HG03097 (cell line): ENCODE results near the gene ZNF689.

Source experiments
- ATAC-seq: cut with Tn5 transposase; IDR thresholded peaks from one replicate; pipeline ENCODE4 v1.9.1; 2021; ENCODE audit not compliant: unreplicated experiment, low FRiP score

ZNF689 gene

GRCh38 chr16:30609926-30610839 is at the start of gene ZNF689:
Gene ZNF689 (minus strand): TSS chr16:30610389. CDS start chr16:30610041, 348 bp downstream.
- ATAC-seq = peak; percentile 72

GRCh38 chr16:30658731-30659506 is 48.7 kb upstream of the ZNF689 start:
- ATAC-seq = peak; percentile 29

DNA sequence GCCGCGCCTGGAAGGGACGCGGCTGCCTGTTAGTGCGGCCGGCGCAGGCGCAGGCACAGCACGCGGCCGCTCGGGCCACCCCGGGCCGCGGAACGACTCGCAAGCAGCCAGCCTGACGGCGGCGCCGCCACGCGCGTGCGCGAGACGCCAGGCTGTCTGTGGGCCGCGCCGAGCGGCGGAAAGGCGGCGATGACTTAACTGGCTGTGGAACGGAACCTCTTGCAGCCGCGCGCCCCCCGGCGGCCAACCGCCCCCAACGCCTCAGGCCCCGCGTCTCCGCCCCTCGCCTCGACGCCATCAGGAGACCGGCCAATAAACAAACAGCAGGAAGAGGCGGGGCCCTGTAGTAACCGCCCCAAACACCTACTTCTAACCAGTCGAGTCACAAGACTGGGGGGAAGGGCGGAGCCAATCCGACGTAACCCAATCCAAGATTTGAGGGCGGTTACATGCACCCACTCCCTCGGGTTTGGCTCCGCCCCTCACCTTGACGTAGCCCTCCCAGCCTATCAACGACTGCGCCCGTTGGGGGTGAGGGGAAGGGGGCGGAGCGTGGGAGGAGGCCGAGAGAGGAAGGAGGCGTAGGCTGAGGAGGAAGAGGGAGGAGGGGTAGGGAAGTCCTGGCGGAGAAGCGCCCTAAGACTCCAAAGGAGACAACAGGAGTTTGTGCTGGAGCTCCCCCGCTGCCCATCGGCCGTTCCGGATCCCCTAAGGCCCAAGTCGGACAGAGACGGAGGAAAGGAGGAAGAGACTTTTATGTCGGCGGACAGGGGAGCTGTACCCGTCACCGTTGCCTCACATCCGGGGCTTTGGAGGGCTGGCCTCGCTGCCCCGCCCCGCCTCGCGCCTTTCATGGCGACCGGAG is 47.9 kb upstream of the ZNF689 start, which contains the start of gene FBRS:
Gene FBRS, plus strand, starts transcription at position 566 of the 865 bp plus-strand sequence. CDS start 1,088 bp downstream, outside the sequence.
- peak; percentile 58 for ATAC-seq

- ATAC-seq = no peak
Observed at GRCh38 chr16:30656974-30657865, 47.0 kb upstream of the ZNF689 start.

GRCh38 chr16:30656388-30656787 is 46.2 kb upstream of the ZNF689 start:
- no peak for ATAC-seq

DNA sequence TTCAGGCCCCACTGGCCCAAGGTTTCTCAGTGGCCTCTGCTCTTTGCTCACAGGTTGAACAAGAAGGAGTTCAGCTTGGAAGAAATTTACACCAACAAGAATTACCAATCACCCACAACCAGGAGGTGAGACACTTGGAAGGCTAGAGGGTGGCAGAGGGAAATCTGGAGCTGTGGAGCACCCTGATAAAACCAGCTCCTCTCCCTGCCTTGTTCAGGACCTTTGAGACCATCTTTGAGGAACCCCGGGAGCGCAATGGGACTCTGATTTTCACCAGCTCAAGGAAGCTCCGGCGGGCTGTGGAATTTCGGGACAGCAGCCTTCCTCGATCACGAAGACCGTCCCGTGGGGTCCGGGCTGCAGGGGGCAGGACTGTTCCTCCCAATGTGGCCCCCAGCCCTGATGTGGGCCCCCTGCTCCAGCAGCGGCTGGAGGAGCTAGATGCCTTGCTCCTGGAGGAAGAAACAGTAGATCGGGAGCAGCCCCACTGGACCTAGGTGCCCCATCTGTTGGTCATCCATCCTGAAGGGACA is 45.7 kb upstream of the ZNF689 start:
- ATAC-seq = no peak

GRCh38 chr16:30654856-30655255 is 44.7 kb upstream of the ZNF689 start:
- ATAC-seq = no peak

GRCh38 chr16:30652718-30653117 is 42.5 kb upstream of the ZNF689 start:
- no peak for ATAC-seq

- ATAC-seq = no peak
Observed at GRCh38 chr16:30652005-30652296, 41.8 kb upstream of the ZNF689 start.

DNA sequence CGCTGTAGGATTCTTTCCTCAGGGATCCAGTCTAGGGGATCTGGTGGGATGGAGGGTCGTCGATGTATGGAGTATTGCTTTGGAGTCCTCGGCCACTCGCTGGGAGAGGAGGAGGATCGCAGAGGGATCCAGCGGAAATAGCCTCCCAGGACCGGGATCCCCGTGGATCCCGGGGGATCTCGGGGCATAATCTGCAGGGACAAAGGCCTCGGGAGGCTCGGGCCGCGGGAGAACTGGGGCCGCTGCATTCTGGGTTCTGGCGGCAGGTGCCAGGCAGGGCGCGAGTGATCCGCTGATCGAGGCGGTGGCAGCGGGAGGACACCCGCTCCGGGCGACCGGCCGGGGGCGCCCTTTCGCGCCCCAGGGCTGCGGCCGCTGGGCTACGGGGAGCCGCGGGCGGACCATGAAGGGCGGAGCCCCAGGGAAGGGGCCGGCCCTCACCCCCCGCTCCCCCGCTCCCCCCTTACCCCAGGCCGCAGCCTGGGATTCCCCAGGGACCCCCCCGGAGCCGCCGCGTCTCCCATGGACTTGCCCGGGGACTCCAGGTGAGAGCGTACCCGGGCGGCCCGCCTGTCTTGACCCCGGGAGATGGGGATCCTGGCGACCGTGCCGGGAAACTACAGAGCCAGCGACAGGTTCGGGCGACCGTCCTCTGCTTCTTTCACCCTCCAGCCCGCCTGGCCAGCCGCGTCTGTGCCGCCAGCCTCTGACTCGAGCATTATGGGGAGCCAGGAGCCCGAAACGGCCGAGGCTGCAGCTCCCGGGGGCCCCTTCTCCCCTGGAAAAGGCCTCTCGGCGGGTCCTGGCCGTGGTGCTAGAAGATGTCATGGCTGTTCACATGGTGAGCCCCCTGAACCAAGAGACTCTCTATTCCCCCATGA is 41.2 kb upstream of the ZNF689 start:
- peak; percentile 41 for ATAC-seq

DNA sequence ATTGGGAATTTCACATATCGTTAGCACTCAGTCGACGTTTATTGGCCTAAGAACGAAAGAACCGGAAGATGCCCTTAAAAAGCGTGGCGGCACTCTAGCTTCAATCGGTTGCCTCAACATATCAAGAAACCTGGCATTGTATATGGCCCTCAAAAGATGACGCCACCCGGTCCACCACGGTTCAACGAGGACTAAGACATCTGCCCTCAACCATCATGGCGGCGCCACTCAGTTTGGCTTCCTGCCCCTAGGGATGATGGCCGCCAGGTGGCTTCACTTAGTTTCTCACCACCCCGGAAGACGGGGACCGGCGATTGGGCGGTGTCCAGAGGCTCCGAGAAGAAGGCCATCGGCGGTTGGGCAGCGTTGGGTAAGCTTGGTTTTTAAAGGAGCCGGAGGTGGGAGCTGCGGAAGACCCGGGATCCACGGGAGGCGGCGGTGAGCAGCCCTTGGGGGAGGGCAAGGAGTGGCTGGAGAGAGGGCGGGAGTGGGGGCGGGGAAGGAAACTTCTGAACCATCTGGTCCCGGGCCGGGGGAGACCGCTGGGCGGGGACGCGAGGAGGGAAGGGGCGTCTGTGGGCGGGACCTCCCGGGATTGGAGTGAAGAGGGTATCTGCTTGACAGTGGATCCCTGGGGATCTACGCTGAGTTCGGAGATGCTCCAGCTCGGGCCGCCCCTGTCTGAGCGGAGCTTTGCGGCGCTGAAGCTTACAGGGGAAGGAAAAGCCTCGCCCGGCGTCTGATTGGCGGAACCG is 40.4 kb upstream of the ZNF689 start, which contains the start of gene PRR14:
Gene PRR14, plus strand, starts transcription at position 592 of the 755 bp plus-strand sequence. CDS start 686 bp downstream, outside the sequence.
- peak; percentile 68 for ATAC-seq

DNA sequence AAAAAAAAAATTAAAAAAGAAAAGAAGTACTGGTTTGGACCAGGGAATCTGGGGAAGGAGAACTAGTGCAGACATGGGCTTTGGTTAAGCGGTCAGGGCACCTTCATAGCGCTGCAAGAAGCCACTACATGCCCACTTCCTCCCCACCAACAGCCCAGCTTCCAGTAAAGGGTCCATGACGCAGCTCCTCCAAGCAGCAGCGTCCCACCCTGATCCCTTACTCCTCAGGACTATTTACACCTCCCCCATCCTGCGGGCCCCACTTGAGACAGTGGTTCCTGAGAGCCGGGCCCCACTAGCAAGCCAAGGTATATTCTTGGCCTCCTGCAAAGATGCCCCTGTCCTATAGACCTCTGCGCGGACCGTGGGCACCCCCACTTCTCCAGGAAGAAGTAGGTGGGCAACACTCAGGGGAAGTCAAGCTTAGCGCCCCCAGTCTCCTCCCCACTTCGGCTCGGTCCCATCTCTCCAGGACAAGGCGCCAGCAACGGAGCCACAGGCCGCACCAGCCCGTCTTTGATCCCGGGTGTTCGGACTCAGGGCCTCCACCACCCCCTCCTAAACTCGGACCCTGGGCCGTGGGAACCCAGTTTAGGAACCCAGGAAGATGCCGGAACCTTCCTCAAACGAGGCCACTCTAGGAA is 39.7 kb upstream of the ZNF689 start:
- ATAC-seq = no peak

DNA sequence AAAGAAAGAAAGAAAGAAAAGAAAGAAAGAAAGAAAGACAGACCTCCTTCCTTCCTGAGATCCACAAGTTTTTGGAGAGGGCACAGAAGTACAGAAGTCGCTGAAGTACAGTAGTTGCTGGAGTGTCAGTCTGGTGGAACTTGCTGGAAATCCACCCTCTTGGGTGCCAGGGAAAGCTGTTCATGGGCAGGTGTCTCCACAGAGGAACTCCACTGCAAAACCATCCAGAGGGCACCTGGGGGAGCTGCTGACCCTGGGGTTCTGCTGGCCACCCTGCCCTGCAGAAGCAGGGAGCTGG is 37.0 kb upstream of the ZNF689 start:
- ATAC-seq = no peak

- ATAC-seq = no peak
Observed at GRCh38 chr16:30645727-30646126, 35.5 kb upstream of the ZNF689 start.

DNA sequence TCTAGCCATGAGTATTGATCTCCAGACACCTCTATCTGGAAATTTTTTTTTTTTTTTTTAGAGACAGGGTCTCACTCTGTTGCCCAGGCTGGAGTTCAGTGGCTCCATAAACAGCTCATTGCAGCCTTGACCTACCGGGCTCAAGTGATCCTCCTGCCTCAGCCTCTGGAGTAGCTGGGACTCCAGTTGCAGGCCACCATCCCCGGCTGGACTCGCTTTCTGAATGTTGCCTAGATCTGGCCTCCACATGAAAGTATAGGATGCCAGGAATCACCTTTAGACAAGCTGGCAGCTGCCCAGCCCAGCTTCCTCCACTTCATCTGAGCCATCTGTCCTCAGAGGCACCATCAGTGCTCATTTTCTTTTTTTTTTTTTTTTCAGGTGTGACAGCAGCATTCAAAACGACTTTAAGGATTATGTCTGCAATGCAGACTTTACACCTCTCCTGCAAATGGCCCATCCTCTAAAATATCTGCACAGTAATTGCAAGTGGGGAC is 34.2 kb upstream of the ZNF689 start:
- no peak for ATAC-seq

GRCh38 chr16:30641378-30641982 is 31.3 kb upstream of the ZNF689 start:
- no peak for ATAC-seq

- ATAC-seq = no peak
Observed at GRCh38 chr16:30637944-30638343, 27.8 kb upstream of the ZNF689 start.
